GM12865 (cell line): ENCODE data around the gene LCK.

Experiments used
- DNase-seq: peaks from one replicate; pipeline ENCODE4 v3.0.0; 2010; ENCODE audit warnings: low read depth
- H3K4me3 ChIP-seq: 2 replicates; pipeline ENCODE4 v1.5.1; 2011; ENCODE audit warnings: mild to moderate bottlenecking, low read depth, low read length, control low read depth
- TF ChIP-seq, protein P1 (sequence below): IDR thresholded peaks from 2 replicates; pipeline ENCODE4 v1.5.1; 2011; ENCODE audit warnings: low read length, control low read depth, low read depth, inconsistent platforms; ENCODE audit not compliant: insufficient read depth; ENCODE audit errors: missing control alignments

The LCK gene

DNA sequence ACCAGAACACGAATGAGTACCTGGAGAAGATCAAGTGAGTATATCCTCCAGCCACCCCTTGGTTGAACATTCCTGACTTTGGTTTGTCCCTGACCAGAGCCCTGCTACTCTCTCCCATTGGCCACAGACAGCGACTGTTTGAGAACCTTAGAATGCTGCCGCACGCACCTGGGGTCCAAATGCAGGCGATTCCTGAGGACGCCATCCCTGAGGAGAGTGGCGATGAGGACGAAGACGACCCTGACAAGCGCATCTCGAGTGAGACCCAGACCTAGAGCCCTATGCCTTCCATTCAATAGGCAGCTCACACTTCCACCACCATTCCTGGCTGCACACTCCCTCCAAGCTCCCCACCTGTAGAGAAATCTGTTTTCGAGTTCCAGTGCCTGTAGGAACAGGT lies 80.5 kb downstream of the LCK start:
- TF ChIP-seq, protein P1, sequence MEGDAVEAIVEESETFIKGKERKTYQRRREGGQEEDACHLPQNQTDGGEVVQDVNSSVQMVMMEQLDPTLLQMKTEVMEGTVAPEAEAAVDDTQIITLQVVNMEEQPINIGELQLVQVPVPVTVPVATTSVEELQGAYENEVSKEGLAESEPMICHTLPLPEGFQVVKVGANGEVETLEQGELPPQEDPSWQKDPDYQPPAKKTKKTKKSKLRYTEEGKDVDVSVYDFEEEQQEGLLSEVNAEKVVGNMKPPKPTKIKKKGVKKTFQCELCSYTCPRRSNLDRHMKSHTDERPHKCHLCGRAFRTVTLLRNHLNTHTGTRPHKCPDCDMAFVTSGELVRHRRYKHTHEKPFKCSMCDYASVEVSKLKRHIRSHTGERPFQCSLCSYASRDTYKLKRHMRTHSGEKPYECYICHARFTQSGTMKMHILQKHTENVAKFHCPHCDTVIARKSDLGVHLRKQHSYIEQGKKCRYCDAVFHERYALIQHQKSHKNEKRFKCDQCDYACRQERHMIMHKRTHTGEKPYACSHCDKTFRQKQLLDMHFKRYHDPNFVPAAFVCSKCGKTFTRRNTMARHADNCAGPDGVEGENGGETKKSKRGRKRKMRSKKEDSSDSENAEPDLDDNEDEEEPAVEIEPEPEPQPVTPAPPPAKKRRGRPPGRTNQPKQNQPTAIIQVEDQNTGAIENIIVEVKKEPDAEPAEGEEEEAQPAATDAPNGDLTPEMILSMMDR, result no peak
- DNase-seq, result no peak

DNA sequence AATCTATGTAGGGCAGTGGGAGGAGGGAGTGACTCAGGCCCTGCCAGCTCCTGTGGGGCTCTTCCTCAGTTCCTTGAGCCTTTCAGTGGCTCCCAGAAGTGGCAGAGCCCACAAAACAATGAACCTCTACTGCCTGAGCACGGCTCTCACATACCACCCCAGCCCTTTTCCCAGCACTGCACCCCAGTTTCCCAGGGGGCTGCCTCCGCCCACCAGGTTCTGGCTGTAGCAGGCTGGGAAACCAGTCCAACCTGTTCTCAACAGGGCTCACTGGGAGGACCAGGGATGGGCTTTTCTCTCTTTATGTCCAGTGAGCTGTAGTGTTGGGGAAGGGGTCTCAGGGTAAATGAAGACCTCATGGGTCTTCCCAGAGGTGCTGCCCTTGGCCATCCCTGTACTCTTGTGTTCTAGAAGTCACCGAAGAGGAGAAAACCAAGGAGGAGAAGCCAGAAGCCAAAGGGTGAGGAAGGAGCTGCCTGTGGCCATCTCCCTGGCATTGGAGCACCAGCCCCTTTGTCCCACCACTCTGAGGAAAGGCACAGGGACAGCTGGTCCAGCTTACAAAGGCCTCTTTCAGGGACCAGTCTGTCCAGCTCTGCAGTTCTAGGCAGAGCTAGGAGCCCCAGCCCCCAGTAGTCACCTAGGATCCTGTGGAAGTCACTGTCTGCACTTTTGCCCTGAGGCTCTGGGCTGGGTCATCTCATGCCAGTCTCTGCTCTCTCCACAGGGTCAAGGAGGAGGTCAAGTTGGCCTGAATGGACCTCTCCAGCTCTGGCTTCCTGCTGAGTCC lies 81.4 kb downstream of the LCK start:
- TF ChIP-seq, protein P1, result no peak
- H3K4me3 ChIP-seq, result no peak overlapping the region
- no peak for DNase-seq

More for the DNA sequence above, 80.5 kb downstream of the LCK start:
- no peak overlapping the region for H3K4me3 ChIP-seq

DNA sequence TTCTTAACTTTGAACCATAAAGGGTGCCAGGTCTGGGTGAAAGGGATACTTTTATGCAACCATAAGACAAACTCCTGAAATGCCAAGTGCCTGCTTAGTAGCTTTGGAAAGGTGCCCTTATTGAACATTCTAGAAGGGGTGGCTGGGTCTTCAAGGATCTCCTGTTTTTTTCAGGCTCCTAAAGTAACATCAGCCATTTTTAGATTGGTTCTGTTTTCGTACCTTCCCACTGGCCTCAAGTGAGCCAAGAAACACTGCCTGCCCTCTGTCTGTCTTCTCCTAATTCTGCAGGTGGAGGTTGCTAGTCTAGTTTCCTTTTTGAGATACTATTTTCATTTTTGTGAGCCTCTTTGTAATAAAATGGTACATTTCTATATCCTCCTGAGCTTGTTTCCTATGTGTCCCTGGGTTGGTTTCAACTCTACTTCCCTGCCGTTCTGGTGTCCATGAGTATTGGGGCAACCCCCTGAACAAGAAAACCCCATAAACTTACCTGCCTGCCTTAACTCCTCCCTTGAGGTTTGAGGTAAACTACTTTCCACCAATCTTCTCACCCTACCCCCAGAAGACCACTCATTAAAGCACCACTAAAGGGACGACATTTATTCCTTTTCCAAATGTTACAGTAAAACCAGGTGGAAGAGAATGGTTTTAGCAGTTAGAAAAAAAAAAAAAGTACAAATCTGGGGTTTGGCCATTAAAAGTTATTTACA lies 82.3 kb downstream of the LCK start:
- H3K4me3 ChIP-seq, result peak overlapping the region; percentile 68
- TF ChIP-seq, protein P1, result no peak
- DNase-seq, result peak; percentile 47

DNA sequence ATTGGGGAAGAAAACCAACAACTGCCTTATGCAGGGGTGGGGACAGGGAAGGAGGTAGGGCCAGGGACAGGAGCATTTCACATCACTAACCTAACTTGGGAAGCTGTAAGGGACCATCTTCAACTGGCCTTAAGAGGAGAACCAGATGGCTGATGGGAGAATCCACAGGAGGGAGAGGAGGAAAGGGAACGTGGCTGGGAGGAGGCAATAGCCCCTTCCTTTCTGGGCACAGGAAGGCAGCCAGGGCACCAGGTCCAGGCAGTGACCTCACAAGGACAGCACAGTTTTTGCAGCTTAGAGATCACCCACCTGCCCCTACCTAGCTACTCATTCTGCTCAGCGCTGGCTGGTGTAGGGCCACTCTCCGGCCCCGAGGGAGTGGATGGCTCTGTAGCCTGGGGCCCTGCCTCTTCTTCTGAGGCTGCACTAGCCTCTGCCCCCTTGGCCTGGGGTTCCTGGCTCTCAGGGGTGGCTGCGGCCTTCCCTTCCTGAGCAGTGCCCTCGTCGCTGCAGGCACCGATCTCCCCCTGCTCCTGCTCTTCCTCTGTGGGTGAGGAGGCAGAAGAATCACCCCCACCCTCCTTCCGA lies 83.3 kb downstream of the LCK start:
- peak overlapping the region; percentile 68 for H3K4me3 ChIP-seq
- no peak for DNase-seq
- TF ChIP-seq, protein P1, result no peak

DNA sequence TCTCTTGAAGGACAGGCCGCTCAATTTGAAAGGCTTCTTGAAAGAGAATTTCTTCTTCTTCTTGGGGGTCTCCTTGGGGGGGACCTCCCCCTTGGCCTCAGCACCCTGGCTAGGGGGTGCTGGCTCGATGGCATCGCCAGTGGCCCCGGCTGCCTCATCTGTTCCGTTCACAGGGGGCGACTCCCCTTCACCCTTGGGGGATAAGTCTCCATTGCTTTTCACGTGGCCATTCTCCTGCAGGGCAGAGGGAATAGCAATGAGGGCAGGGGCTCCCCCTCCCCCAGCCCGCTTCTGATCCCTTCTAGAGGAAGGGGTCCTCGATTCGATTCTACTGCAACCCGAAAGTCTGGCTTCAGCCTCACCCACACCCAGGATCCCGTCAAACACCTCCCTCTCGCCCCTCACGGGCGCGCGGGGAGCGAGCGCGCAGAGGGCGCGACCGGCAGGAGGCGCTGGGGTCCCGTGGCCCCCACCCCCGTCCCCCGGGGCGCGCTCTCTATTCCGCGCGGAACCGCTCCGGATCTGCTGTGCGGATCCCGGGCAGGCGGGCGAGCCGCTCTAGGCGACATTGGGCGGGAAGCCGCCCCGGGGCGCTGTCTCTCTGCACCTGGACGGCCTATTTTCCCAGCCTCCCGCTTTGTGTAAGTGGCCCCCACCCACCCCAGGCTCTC lies 83.9 kb downstream of the LCK start:
- peak; percentile 72 for DNase-seq

DNA sequence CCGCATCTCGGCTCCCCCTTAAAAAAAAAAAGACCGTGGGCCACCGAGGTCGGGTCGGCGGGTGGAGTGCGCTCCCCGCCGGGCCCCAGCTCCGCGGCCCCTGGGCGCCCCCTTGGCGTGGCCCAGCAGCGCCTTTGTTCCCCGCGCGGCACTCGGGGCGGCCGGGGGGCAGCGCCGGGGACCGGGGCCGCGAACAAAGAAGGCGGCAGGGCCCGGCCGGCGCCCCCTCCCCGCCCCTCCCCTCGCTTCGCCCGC lies 84.4 kb downstream of the LCK start:
- TF ChIP-seq, protein P1, result no peak
- DNase-seq, result no peak
- H3K4me3 ChIP-seq, result peak overlapping the region; percentile 68

More for the DNA sequence above, 83.9 kb downstream of the LCK start:
- peak overlapping the region; percentile 68 for H3K4me3 ChIP-seq
- TF ChIP-seq, protein P1, result peak; percentile 78
